ENCODE data around the gene DPF1. TPM values are rescaled to one million over a fixed set of nuclear protein-coding genes. Genes with fewer than 3 reads are reported as not detected.
A peak's percentile ranks its signal among the peaks of the same experiment; 100 is the strongest.

Gene DPF1
- total and polyA plus RNA-seq, 2 donors (not counting 1 experiment from before 2014, with no cell fraction given) = not detected

GRCh38 chr19:38228491-38229439, 4.7 kb upstream of the DPF1 start:
- ChIA-PET POLR2A (interaction anchor here (0.5 kb wide), 1 partner anchor 149 kb away, joined by 6 read pairs; no protein-coding TSS in a partner anchor), CTCF (interaction anchor here (2.4 kb wide), 1 partner anchor 15 kb away, joined by 14 read pairs; no protein-coding TSS in a partner anchor)
- Histone ChIP-seq H3K79me2 (ENCODE audit: control insufficient read depth, insufficient read depth, low read length) (no peaks in the 10 kb centered on the region), H3K4me3 (ENCODE audit: control extremely low read depth in 1 of 5, extremely low read depth in 1 of 5, insufficient read depth in 1 of 5, low read depth in 2 of 5, low read length in 4 of 5) (peak overlapping the region in 2 of 5 experiments; percentile 9 to 12), H3K4me1 (ENCODE audit: control insufficient read depth in 2 of 2, insufficient read depth in 2 of 2, low read length in 2 of 2) (peaks cover 28 to 32% of the 10 kb centered on the region in 2 donors), H3K27ac (ENCODE audit: low read length in 2 of 2) (no peak overlapping the region), H3K36me3 (replicated peaks in 1 of 2; ENCODE audit: control extremely low read depth in 1 of 2, control insufficient read depth in 1 of 2, extremely low read depth in 1 of 2, insufficient read depth in 2 of 2, low read length in 1 of 2) (no peaks in the 10 kb centered on the region), H2AFZ (ENCODE audit: insufficient read depth, low read depth, low read length, poor library complexity, severe bottlenecking) (no peak overlapping the region), H3K9me3 (ENCODE audit: control extremely low read depth in 1 of 3, control insufficient read depth in 2 of 3, insufficient read depth in 1 of 3, low read length in 2 of 3) (peaks cover 0 to 18% (median 0%) of the 10 kb centered on the region in 3 donors), H4K20me1 (ENCODE audit: control insufficient read depth, insufficient read depth, low read length, poor library complexity, severe bottlenecking) (no peaks in the 10 kb centered on the region), H3K27me3 (replicated peaks in 1 of 4; ENCODE audit: control extremely low read depth in 1 of 4, control insufficient read depth in 3 of 4, insufficient read depth in 4 of 4, low read length in 3 of 4) (peaks cover 0 to 83% (median 36%) of the 10 kb centered on the region in 4 experiments), H3K4me2 (replicated peaks; ENCODE audit: low read depth, low read length, poor library complexity, severe bottlenecking) (peak overlapping the region; percentile 74), H3K9ac (ENCODE audit: low read length) (peak overlapping the region; percentile 26)
- intact Hi-C loops (cut with micrococcal nuclease) = loop anchor here (1.0 to 10.0 kb wide), 2 partner anchors 15 to 324 kb away; partner anchors contain the start of genes SIPA1L3 and WDR87
- TF ChIP-seq EZH2 (IDR thresholded peaks at IDR 0.05; ENCODE audit: borderline replicate concordance, insufficient read depth, low read depth, low read length, poor library complexity, severe bottlenecking) (peak; percentile 98), CTCF (IDR thresholded peaks at IDR 0.05) (no peak)
- DNase-seq (peak; percentile 41), ATAC-seq (ENCODE audit: low read depth) (no peak)
- Mint-ChIP-seq H3K27ac (no peak overlapping the region), H3K9me3 (ENCODE audit: insufficient read depth) (no peaks in the 10 kb centered on the region), H3K4me1 (peaks cover 26% of the 10 kb centered on the region), H3K4me3 (peak overlapping the region; percentile 53), H3K27me3 (peaks cover 39% of the 10 kb centered on the region)
- WGBS (ENCODE audit: insufficient coverage) = 4% methylated on average over 48 of the region's 80 CpGs
